NCI-H69 (cell line): ENCODE data around the gene TNFAIP2.
A peak's percentile ranks its signal among the peaks of the same experiment; 100 is the strongest.

Experiments
- DNase-seq: peaks from one replicate; lab custom pipeline; 2025; lab: John Stamatoyannopoulos, UW

Gene TNFAIP2

GRCh38 chr14:103123634-103124500 lies 606 bp downstream of the TNFAIP2 start:
- DNase-seq, result no peak

GRCh38 chr14:103124501-103125001 lies 1.3 kb downstream of the TNFAIP2 start:
- no peak for DNase-seq

GRCh38 chr14:103125098-103126070 lies 2.1 kb downstream of the TNFAIP2 start:
- no peak for DNase-seq

- DNase-seq, result no peak
Observed at GRCh38 chr14:103126088-103126872, 3.0 kb downstream of the TNFAIP2 start.

GRCh38 chr14:103126873-103127304 lies 3.6 kb downstream of the TNFAIP2 start:
- DNase-seq, result peak; percentile 89

GRCh38 chr14:103127356-103127755 lies 4.1 kb downstream of the TNFAIP2 start:
- DNase-seq, result no peak

GRCh38 chr14:103127861-103128598 lies 4.8 kb downstream of the TNFAIP2 start:
- no peak for DNase-seq

- no peak for DNase-seq
Observed at GRCh38 chr14:103128631-103129300, 5.5 kb downstream of the TNFAIP2 start.

GRCh38 chr14:103129301-103130016 lies 6.2 kb downstream of the TNFAIP2 start:
- DNase-seq, result no peak

- no peak for DNase-seq
Observed at GRCh38 chr14:103130017-103130764, 6.9 kb downstream of the TNFAIP2 start.

- DNase-seq, result no peak
Observed at GRCh38 chr14:103130965-103131364, 7.7 kb downstream of the TNFAIP2 start.

- DNase-seq, result no peak
Observed at GRCh38 chr14:103131580-103131979, 8.3 kb downstream of the TNFAIP2 start.

- no peak for DNase-seq
Observed at GRCh38 chr14:103132381-103133209, 9.3 kb downstream of the TNFAIP2 start.

- DNase-seq, result no peak
Observed at GRCh38 chr14:103133210-103134140, 10.2 kb downstream of the TNFAIP2 start.

GRCh38 chr14:103134405-103134804 lies 11.1 kb downstream of the TNFAIP2 start:
- DNase-seq, result no peak

- no peak for DNase-seq
Observed at GRCh38 chr14:103134919-103135318, 11.7 kb downstream of the TNFAIP2 start.
